ENCODE data around the gene PNPLA2.

- TF ChIP-seq PATZ1 (CRISPR knock-in tag; IDR thresholded peaks at IDR 0.05; ENCODE audit: borderline replicate concordance) (no peak), CREB5 (CRISPR knock-in tag; IDR thresholded peaks at IDR 0.05; ENCODE audit: low read depth) (no peak), ZFP30 (CRISPR knock-in tag; IDR thresholded peaks at IDR 0.05) (no peak), TSHZ2 (CRISPR knock-in tag; IDR thresholded peaks at IDR 0.05) (no peak)
Observed at GRCh38 chr11:804599-804964, 14.1 kb upstream of the PNPLA2 start.
